ENCODE results near the gene SPOCK1. TPM values are rescaled to one million over a fixed set of nuclear protein-coding genes. Genes with fewer than 3 reads are reported as not detected.

Gene SPOCK1
- total and polyA plus RNA-seq, 3 donors from 2014 or later = 63.8 to 111 (median 101) TPM

DNA sequence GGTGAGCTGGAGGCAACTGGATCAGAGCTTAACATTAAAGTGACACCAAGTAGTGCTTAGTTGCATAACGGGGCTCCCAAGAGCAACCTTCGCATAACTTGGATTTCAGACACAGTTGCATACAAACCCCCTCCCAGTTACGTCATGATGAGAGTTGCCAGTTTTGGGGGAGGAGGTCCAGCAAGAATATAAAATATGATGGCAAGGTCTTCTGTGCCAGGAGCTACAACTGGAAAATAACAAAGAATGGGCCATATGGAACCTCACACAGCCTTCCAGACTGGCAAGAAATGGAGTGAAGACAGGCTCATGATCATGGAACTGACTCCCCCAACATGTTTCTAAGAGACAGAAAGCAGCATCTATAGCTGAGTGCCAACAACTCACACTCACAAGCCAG lies 8.5 kb downstream of the SPOCK1 start:
- intact Hi-C loops (cut with DNase I; ENCODE audit: low total_unique reads) = no loop called here

DNA sequence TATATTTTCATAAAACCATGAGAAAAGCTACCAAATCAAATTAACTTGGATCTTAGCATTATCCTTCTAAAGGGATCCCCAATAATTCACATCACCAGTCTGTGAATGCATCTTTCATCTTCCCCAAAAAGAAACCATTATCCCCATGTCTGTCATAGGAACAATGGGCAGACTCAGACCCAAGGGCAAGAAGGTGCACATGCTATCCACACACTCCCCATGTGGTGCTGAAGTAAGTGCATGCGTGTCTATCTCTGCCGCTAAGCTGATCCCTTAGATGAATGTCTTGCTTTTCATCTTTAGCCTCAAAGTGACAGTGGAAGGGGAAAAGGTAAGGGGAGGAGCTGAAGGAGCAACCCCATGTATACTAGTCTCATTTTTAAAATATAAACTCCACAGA lies 10.2 kb downstream of the SPOCK1 start:
- no peaks in the 10 kb centered on the region for H3K36me3 ChIP-seq (ENCODE audit: low read depth, missing control alignments)
- WGBS, 2 donors = 92 to 94% methylated on average over 2 of the region's 2 CpGs
- intact Hi-C loops (cut with DNase I; ENCODE audit: low total_unique reads) = no loop called here
- H3K9me3 ChIP-seq = no peaks in the 10 kb centered on the region
- TF ChIP-seq, protein P1, sequence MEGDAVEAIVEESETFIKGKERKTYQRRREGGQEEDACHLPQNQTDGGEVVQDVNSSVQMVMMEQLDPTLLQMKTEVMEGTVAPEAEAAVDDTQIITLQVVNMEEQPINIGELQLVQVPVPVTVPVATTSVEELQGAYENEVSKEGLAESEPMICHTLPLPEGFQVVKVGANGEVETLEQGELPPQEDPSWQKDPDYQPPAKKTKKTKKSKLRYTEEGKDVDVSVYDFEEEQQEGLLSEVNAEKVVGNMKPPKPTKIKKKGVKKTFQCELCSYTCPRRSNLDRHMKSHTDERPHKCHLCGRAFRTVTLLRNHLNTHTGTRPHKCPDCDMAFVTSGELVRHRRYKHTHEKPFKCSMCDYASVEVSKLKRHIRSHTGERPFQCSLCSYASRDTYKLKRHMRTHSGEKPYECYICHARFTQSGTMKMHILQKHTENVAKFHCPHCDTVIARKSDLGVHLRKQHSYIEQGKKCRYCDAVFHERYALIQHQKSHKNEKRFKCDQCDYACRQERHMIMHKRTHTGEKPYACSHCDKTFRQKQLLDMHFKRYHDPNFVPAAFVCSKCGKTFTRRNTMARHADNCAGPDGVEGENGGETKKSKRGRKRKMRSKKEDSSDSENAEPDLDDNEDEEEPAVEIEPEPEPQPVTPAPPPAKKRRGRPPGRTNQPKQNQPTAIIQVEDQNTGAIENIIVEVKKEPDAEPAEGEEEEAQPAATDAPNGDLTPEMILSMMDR (IDR thresholded peaks at IDR 0.05) = no peak
- no peak for TF ChIP-seq POLR2A (IDR thresholded peaks at IDR 0.05)
- no peaks in the 10 kb centered on the region for H3K27me3 ChIP-seq
- no peak overlapping the region for H3K27ac ChIP-seq
- no peak for DNase-seq
- H3K4me1 ChIP-seq = no peaks in the 10 kb centered on the region
- no peak overlapping the region for H3K4me3 ChIP-seq

More for the DNA sequence above, 8.5 kb downstream of the SPOCK1 start:
- Histone ChIP-seq H3K27ac (no peak overlapping the region), H3K27me3 (no peaks in the 10 kb centered on the region), H3K4me3 (no peak overlapping the region), H3K4me1 (no peaks in the 10 kb centered on the region), H3K9me3 (no peaks in the 10 kb centered on the region), H3K36me3 (ENCODE audit: low read depth, missing control alignments) (no peaks in the 10 kb centered on the region)
- WGBS, 2 donors = 90 to 92% methylated on average over 3 of the region's 3 CpGs
- DNase-seq = no peak
- TF ChIP-seq, protein P1 (IDR thresholded peaks at IDR 0.05) = no peak
- TF ChIP-seq POLR2A (IDR thresholded peaks at IDR 0.05) = no peak

DNA sequence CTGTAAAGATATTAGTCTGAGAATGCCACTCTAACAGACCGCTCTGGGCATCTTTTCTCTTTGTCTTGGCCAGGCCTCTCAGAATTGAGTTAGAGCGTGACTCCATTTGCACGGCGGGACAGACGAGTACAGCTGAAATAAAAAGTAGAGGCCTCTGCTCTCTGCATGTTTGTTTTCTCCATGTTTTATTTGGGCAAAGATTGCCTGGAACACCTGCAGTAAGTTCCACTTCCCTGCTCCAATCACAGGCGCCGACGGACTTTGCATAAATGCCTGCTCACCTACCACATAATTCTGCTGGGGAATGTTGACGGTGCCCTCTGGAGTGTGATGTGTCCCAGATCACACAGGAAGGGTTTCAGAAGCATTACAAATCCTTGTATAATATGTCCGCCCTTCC lies 10.6 kb downstream of the SPOCK1 start:
- no peaks in the 10 kb centered on the region for H3K9me3 ChIP-seq
- 95 to 99% methylated on average over 10 of the region's 10 CpGs for WGBS, 2 donors
- no peak overlapping the region for H3K27ac ChIP-seq
- no peak overlapping the region for H3K4me3 ChIP-seq
- H3K27me3 ChIP-seq = no peaks in the 10 kb centered on the region
- H3K4me1 ChIP-seq = no peaks in the 10 kb centered on the region
- intact Hi-C loops (cut with DNase I; ENCODE audit: low total_unique reads) = no loop called here
- no peaks in the 10 kb centered on the region for H3K36me3 ChIP-seq (ENCODE audit: low read depth, missing control alignments)
- TF ChIP-seq, protein P1 (IDR thresholded peaks at IDR 0.05) = no peak
- no peak for TF ChIP-seq POLR2A (IDR thresholded peaks at IDR 0.05)
- DNase-seq = no peak

DNA sequence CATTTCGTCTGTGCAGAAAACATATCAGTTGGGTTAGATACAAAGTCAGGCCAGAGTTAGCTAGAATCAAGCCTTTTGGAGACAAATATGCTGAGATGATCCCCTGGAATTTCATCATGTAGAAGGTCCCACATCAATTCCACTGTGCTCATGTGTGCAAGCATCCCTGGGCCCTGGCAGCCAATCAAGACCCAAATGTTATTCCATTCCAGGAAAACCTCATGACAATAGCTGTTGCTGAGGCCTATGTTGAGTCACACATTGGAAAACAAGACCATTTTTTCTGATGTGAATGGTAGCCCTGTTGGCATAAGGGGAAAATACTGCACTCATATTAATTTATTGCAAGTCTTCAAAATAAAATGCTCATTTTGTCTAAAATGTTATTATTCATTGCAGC lies 11.5 kb downstream of the SPOCK1 start:
- 62 to 95% methylated on average over 1 of the region's 1 CpG for WGBS, 2 donors
- TF ChIP-seq, protein P1 (IDR thresholded peaks at IDR 0.05) = no peak
- DNase-seq = no peak
- no peak overlapping the region for H3K27ac ChIP-seq
- no peaks in the 10 kb centered on the region for H3K27me3 ChIP-seq
- H3K4me1 ChIP-seq = no peaks in the 10 kb centered on the region
- no peaks in the 10 kb centered on the region for H3K9me3 ChIP-seq
- no peaks in the 10 kb centered on the region for H3K36me3 ChIP-seq (ENCODE audit: low read depth, missing control alignments)
- intact Hi-C loops (cut with DNase I; ENCODE audit: low total_unique reads) = no loop called here
- H3K4me3 ChIP-seq = no peak overlapping the region

DNA sequence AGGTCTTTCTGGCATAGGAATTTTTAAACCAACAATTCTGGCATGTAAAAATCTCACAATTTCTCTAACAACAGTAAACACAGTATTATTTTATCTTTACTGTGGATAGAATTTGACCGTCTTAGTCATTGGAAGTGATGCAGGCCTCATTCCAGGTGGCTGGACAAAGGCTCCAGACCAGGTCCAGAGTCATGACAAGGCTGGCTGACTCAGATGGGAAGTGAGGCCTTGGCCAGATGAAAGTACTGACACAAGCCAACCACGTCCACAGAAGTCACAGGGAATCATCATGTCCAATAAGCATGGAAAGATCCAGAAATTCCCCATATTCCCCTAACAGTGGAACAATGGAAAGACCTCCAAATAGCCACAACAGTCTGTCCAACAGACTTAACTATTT lies 12.4 kb downstream of the SPOCK1 start:
- Histone ChIP-seq H3K4me3 (no peak overlapping the region), H3K4me1 (no peaks in the 10 kb centered on the region), H3K9me3 (no peaks in the 10 kb centered on the region), H3K27ac (no peak overlapping the region), H3K36me3 (ENCODE audit: low read depth, missing control alignments) (no peaks in the 10 kb centered on the region), H3K27me3 (no peaks in the 10 kb centered on the region)
- DNase-seq = no peak
- 70 to 71% methylated on average over 2 of the region's 2 CpGs for WGBS, 2 donors
- no peak for TF ChIP-seq POLR2A (IDR thresholded peaks at IDR 0.05)
- TF ChIP-seq, protein P1 (IDR thresholded peaks at IDR 0.05) = no peak
- intact Hi-C loops (cut with DNase I; ENCODE audit: low total_unique reads) = no loop called here
